HCT116 (cell line): ENCODE results near the gene SIK1. TPM values are rescaled to one million over a fixed set of nuclear protein-coding genes. Genes with fewer than 3 reads are reported as not detected.
"Not testable (repeated sequence)": the region's sequence is repeated elsewhere in the genome, so short reads cannot be mapped to it uniquely, and the experiment has no call there.

Experiments
- ATAC-seq: fragments of 200-7000 bp; cut with Tn5 transposase; 2 replicates; pipeline ENCODE4 v1.9.1; 2020; ENCODE audit warnings: mild to moderate bottlenecking, moderate library complexity
- BruUV-seq: library from RNA; stranded (reverse); fragments of 400-500 nt; replicated peaks from 2 replicates; lab custom pipeline; 2021; lab: Mats Ljungman, UMichigan
- CTCF ChIA-PET: fragments of 300-600 bp; sonication (Branson Sonifier 250); formaldehyde crosslinking; loops from one replicate; lab custom pipeline; 2021; ENCODE audit warnings: antibody characterized with exemption; lab: Charles Lee
- POLR2A ChIA-PET: fragments of 300-600, 350-600 bp; sonication (Branson Sonifier 250); formaldehyde crosslinking; loops from one replicate; lab custom pipeline; 2021; ENCODE audit warnings: antibody characterized with exemption; lab: Charles Lee
- RAD21 ChIA-PET, 2 experiments: fragments of 300-600 bp; sonication (Branson Sonifier 250); formaldehyde crosslinking; loops; one replicate each; lab custom pipeline; 2023; ENCODE audit warnings: low total read pairs in 2 of 2; ENCODE audit not compliant: uncharacterized antibody in 2 of 2, unreplicated experiment in 2 of 2, low non-redundant PET in 1 of 2; lab: Charles Lee
- DNase-seq: peaks from one replicate; pipeline ENCODE4 v3.0.0-alpha.2; 2010; ENCODE audit warnings: low read depth, low spot score
- H2AFZ ChIP-seq: fragments of 200-600 bp; shearing (Covaris generic), sonication (generic); 2 replicates; pipeline ENCODE4 v1.6.1; 2017; ENCODE audit warnings: low read depth, mixed run types, mixed read lengths, antibody characterized with exemption, low read length; ENCODE audit not compliant: poor library complexity, severe bottlenecking
- H3K27ac ChIP-seq: 2 replicates; pipeline ENCODE4 v1.5.1; 2012; ENCODE audit warnings: low read depth, low read length
- H3K27me3 ChIP-seq: fragments of 200-600 bp; sonication (generic); 2 replicates; pipeline ENCODE4 v1.6.1; 2016; ENCODE audit warnings: mixed run types, low read length, mixed read lengths; ENCODE audit not compliant: insufficient read depth
- H3K36me3 ChIP-seq, 2 experiments: fragments of 200-500 bp in 1 of 2; fragments of 200-600 bp in 1 of 2; sonication (Bioruptor generic) in 1 of 2; sonication (generic) in 1 of 2; 2 replicates each; pipeline versions ENCODE4 v1.5.1 to v1.6.1; 2014 to 2016; ENCODE audit warnings: low read length in 2 of 2, inconsistent platforms in 1 of 2, mixed read lengths in 1 of 2, mixed run types in 1 of 2; ENCODE audit not compliant: insufficient read depth in 2 of 2, control insufficient read depth in 1 of 2
- H3K4me1 ChIP-seq, 2 experiments: fragments of 200-600 bp in 1 of 2; sonication (generic) in 1 of 2; 2 replicates each; pipeline versions ENCODE4 v1.5.1 to v1.6.1; 2012 to 2017; ENCODE audit warnings: low read length in 2 of 2, inconsistent platforms in 1 of 2, mild to moderate bottlenecking in 1 of 2, mixed read lengths in 1 of 2, mixed run types in 1 of 2, moderate library complexity in 1 of 2; ENCODE audit not compliant: insufficient read depth in 2 of 2, control insufficient read depth in 1 of 2
- H3K4me2 ChIP-seq: fragments of 200-600 bp; sonication (generic); 2 replicates; pipeline ENCODE4 v1.6.1; 2017; ENCODE audit warnings: mixed run types, low read length, mixed read lengths
- H3K4me3 ChIP-seq, 2 experiments: fragments of 200-600 bp in 1 of 2; sonication (generic) in 1 of 2; replicated peaks in 1 of 2; 2 replicates each; pipeline ENCODE4 v1.5.1; 2011 to 2016; ENCODE audit warnings: low read length in 2 of 2, control low read depth in 1 of 2, low read depth in 1 of 2, mild to moderate bottlenecking in 1 of 2, mixed read lengths in 1 of 2, mixed run types in 1 of 2
- H3K79me2 ChIP-seq: fragments of 200-600 bp; sonication (generic); 2 replicates; pipeline ENCODE4 v1.6.1; 2017; ENCODE audit warnings: mild to moderate bottlenecking, mixed run types, low read length, moderate library complexity, mixed read lengths; ENCODE audit not compliant: insufficient read depth
- H3K9ac ChIP-seq: fragments of 200-600 bp; sonication (generic); 2 replicates; pipeline ENCODE4 v1.6.1; 2016; ENCODE audit warnings: low read length, mixed read lengths
- H3K9me2 ChIP-seq: fragments of 200-600 bp; sonication (generic), shearing (Covaris generic); 2 replicates; pipeline ENCODE4 v1.6.1; 2017; ENCODE audit warnings: mixed run types, mild to moderate bottlenecking, moderate library complexity; ENCODE audit not compliant: insufficient read depth
- H3K9me3 ChIP-seq, 2 experiments: fragments of 200-500 bp in 1 of 2; fragments of 200-600 bp in 1 of 2; sonication (Bioruptor generic) in 1 of 2; sonication (generic) in 1 of 2; 2 replicates each; pipeline ENCODE4 v1.6.1; 2014 to 2017; ENCODE audit warnings: low read length in 2 of 2, mixed read lengths in 2 of 2, inconsistent platforms in 1 of 2, low read depth in 1 of 2, mild to moderate bottlenecking in 1 of 2, mixed run types in 1 of 2, moderate library complexity in 1 of 2; ENCODE audit not compliant: control insufficient read depth in 1 of 2, insufficient read depth in 1 of 2
- H4K20me1 ChIP-seq: fragments of 200-600 bp; sonication (generic), shearing (Covaris generic); 2 replicates; pipeline ENCODE4 v1.6.1; 2017; ENCODE audit warnings: mixed run types, mild to moderate bottlenecking, moderate library complexity; ENCODE audit not compliant: insufficient read depth
- intact Hi-C: fragments of 100-400 bp; cut with micrococcal nuclease; formaldehyde crosslinking; loops from 2 replicates; pipeline ENCODE4 v1.10.0; 2022
- total RNA-seq: library from RNA; stranded (reverse); gene quantifications from one replicate; pipeline ENCODE4 v1.2.1, GENCODE V29; 2021; ENCODE audit not compliant: unreplicated experiment

The SIK1 gene
- total RNA-seq, 1 experiment from 2014 or later, result 14.7 TPM

GRCh38 chr21:43463498-43464261, 36.7 kb upstream of the SIK1 start:
- DNase-seq, ATAC-seq, intact Hi-C loops, H3K4me2 ChIP-seq, CTCF ChIA-PET, H4K20me1 ChIP-seq, H3K9ac ChIP-seq, H3K4me1 ChIP-seq, RAD21 ChIA-PET, H3K79me2 ChIP-seq, H3K4me3 ChIP-seq, H3K9me2 ChIP-seq, H3K27ac ChIP-seq, POLR2A ChIA-PET, BruUV-seq, H2AFZ ChIP-seq, H3K9me3 ChIP-seq, H3K36me3 ChIP-seq, H3K27me3 ChIP-seq: not testable (repeated sequence)

- DNase-seq, CTCF ChIA-PET, H3K79me2 ChIP-seq, H3K36me3 ChIP-seq, H3K4me3 ChIP-seq, intact Hi-C loops, H4K20me1 ChIP-seq, ATAC-seq, H3K27me3 ChIP-seq, RAD21 ChIA-PET, H3K4me1 ChIP-seq, H3K4me2 ChIP-seq, H3K27ac ChIP-seq, H3K9me3 ChIP-seq, H3K9me2 ChIP-seq, POLR2A ChIA-PET, H2AFZ ChIP-seq, BruUV-seq, H3K9ac ChIP-seq: not testable (repeated sequence)
Observed at GRCh38 chr21:43462932-43463331, 36.0 kb upstream of the SIK1 start.

- H3K27me3 ChIP-seq, DNase-seq, BruUV-seq, H2AFZ ChIP-seq, H4K20me1 ChIP-seq, H3K9me2 ChIP-seq, RAD21 ChIA-PET, H3K79me2 ChIP-seq, H3K4me3 ChIP-seq, CTCF ChIA-PET, H3K27ac ChIP-seq, ATAC-seq, intact Hi-C loops, H3K36me3 ChIP-seq, H3K9me3 ChIP-seq, H3K4me2 ChIP-seq, H3K4me1 ChIP-seq, H3K9ac ChIP-seq, POLR2A ChIA-PET: not testable (repeated sequence)
Observed at GRCh38 chr21:43460475-43460874, 33.5 kb upstream of the SIK1 start.

GRCh38 chr21:43458995-43459394, 32.1 kb upstream of the SIK1 start:
- H3K9me3 ChIP-seq, H3K4me3 ChIP-seq, H3K27me3 ChIP-seq, H3K9ac ChIP-seq, H3K27ac ChIP-seq, H3K4me2 ChIP-seq, intact Hi-C loops, POLR2A ChIA-PET, ATAC-seq, H3K4me1 ChIP-seq, CTCF ChIA-PET, H2AFZ ChIP-seq, RAD21 ChIA-PET, H3K79me2 ChIP-seq, DNase-seq, H4K20me1 ChIP-seq, H3K9me2 ChIP-seq, BruUV-seq, H3K36me3 ChIP-seq: not testable (repeated sequence)
